ENCODE results near the gene TNFRSF8. TPM values are rescaled to one million over a fixed set of nuclear protein-coding genes. Genes with fewer than 3 reads are reported as not detected.

TNFRSF8 gene
- total RNA-seq, 3 donors from 2014 or later (not counting 1 experiment from before 2014, with no cell fraction given) = 0.34 to 1.7 (median 0.50) TPM

DNA sequence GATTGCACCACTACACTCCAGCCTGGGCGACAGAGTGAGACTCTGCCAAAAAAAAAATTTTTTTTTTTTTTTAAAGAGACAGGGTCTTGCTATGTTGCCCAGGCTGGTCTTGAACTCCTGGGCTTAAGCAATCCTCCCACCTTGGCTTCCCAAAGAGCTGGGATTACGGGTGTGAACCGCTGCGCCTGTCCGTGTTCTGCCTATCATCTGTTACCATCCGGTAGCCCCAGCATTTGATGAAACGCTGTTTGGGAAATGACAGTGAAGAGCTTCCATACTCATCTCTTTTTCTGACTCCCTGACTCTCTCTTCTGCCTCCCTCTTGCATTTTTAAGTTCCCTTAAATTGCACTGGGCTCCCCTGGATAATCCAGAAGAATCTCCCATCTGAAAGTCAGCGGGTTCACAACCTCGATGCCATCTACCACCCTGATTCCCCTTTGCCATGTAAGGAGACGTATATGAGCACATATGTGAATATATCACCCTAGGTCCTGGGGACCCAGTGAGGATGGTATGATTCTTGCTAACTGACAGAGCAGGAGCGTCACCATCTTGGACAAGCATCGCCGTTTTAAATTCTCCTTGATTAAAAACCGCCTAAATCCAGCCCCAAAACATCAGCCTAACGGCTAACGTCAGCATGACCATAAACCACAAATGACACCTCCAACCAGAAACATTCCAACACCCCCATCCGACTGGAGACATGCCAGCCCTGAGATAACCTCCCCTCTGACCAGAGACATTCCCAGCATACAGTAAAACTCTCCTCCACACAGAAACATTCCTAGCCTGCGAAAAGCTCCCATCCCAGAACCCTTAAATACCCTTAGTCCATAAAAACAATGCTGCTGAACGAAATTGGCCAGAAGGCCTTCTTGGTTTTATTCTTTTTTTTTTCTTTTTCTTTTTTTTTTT, 12.4 kb downstream of the TNFRSF8 start:
- WGBS (ENCODE audit: insufficient coverage) = 89% methylated on average over 18 of the region's 19 CpGs
- H3K4me3 ChIP-seq (ENCODE audit: low read length) = no peak overlapping the region
- Mint-ChIP-seq H3K27ac (no peak overlapping the region), H3K36me3 (no peaks in the 10 kb centered on the region), H3K9me3 (no peaks in the 10 kb centered on the region), H3K4me1 (no peaks in the 10 kb centered on the region), H3K27me3 (ENCODE audit: low read depth in 2 of 2) (peaks cover 8 to 17% of the 10 kb centered on the region in 2 donors), H3K4me3 (no peak overlapping the region)
- DNase-seq (no peak), ATAC-seq (no peak)
- peaks cover 2% of the 10 kb centered on the region for H3K27me3 ChIP-seq (ENCODE audit: control insufficient read depth, insufficient read depth, low read length)
- H3K9me3 ChIP-seq (ENCODE audit: control insufficient read depth, insufficient read depth, low read length) = no peaks in the 10 kb centered on the region
- H3K36me3 ChIP-seq (ENCODE audit: control insufficient read depth, insufficient read depth, low read length) = no peaks in the 10 kb centered on the region
- TF ChIP-seq, protein P1, sequence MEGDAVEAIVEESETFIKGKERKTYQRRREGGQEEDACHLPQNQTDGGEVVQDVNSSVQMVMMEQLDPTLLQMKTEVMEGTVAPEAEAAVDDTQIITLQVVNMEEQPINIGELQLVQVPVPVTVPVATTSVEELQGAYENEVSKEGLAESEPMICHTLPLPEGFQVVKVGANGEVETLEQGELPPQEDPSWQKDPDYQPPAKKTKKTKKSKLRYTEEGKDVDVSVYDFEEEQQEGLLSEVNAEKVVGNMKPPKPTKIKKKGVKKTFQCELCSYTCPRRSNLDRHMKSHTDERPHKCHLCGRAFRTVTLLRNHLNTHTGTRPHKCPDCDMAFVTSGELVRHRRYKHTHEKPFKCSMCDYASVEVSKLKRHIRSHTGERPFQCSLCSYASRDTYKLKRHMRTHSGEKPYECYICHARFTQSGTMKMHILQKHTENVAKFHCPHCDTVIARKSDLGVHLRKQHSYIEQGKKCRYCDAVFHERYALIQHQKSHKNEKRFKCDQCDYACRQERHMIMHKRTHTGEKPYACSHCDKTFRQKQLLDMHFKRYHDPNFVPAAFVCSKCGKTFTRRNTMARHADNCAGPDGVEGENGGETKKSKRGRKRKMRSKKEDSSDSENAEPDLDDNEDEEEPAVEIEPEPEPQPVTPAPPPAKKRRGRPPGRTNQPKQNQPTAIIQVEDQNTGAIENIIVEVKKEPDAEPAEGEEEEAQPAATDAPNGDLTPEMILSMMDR (IDR thresholded peaks at IDR 0.05) = no peak
- H3K27ac ChIP-seq (ENCODE audit: low read length) = no peak overlapping the region
- peaks cover 10% of the 10 kb centered on the region for H3K4me1 ChIP-seq (ENCODE audit: control insufficient read depth, insufficient read depth, low read length)
- intact Hi-C loops (cut with micrococcal nuclease) = no loop called here

DNA sequence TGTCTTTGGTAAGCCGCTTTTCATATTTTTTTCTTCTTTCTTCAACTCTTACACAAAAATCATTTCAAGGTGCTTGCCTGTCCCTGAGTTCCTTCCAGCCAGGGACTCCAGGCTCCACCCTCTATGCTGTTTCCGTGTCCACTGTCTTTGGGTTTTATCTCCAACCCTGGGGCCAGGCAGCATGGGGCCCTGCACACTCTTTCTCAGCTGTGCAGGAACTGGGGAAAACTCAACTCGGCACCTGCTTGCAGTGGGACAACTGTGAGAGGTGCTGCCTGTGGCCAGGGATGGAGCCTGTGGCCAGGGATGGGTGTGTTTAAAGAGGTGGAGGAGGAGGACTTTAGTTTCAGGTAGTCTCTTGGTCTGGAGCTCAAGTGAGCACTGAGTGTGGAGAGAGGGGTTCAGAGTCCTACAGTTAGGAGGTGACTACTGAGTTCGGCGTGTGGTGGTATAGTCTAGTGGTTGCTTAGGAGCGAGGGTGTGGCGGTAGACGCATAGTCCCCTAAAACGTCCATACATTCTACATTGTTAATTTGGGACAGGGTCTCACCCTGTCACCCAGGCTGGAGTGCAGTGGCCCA, 13.4 kb downstream of the TNFRSF8 start:
- peaks cover 14% of the 10 kb centered on the region for H3K4me1 ChIP-seq (ENCODE audit: control insufficient read depth, insufficient read depth, low read length)
- no peaks in the 10 kb centered on the region for H3K36me3 ChIP-seq (ENCODE audit: control insufficient read depth, insufficient read depth, low read length)
- no peak overlapping the region for H3K4me3 Mint-ChIP-seq
- H3K4me1 Mint-ChIP-seq = peaks cover 0 to 2% of the 10 kb centered on the region in 2 donors
- ATAC-seq = no peak
- no peak overlapping the region for H3K4me3 ChIP-seq (ENCODE audit: low read length)
- intact Hi-C loops (cut with micrococcal nuclease) = no loop called here
- peaks cover 8 to 15% of the 10 kb centered on the region in 2 donors for H3K27me3 Mint-ChIP-seq (ENCODE audit: low read depth in 2 of 2)
- no peaks in the 10 kb centered on the region for H3K36me3 Mint-ChIP-seq
- H3K27me3 ChIP-seq (ENCODE audit: control insufficient read depth, insufficient read depth, low read length) = no peaks in the 10 kb centered on the region
- DNase-seq = no peak
- H3K27ac ChIP-seq (ENCODE audit: low read length) = no peak overlapping the region
- H3K27ac Mint-ChIP-seq = no peak overlapping the region
- H3K9me3 ChIP-seq (ENCODE audit: control insufficient read depth, insufficient read depth, low read length) = no peaks in the 10 kb centered on the region
- TF ChIP-seq, protein P1 (IDR thresholded peaks at IDR 0.05) = no peak
- WGBS (ENCODE audit: insufficient coverage) = 96% methylated on average over 9 of the region's 9 CpGs
- H3K9me3 Mint-ChIP-seq = no peaks in the 10 kb centered on the region

DNA sequence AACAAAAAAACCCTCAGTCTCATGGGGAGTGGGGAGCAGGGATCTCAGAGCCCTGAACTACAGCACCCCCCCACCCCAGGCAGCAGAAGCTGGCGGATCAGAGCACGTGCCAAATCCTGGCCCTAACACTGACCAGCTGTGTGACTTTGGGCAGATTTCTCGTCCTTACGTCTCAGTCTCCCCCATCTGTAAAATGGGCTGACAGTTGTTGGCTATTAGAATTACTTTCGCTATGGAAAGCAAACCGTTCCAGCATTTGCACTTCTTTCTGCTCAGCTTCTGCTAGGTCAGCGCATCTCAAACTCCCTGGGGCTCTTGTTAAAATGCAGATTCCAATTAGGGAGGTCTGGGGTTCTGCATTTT, 15.5 kb downstream of the TNFRSF8 start:
- Histone ChIP-seq H3K27me3 (ENCODE audit: control insufficient read depth, insufficient read depth, low read length) (no peaks in the 10 kb centered on the region), H3K9me3 (ENCODE audit: control insufficient read depth, insufficient read depth, low read length) (no peaks in the 10 kb centered on the region), H3K36me3 (ENCODE audit: control insufficient read depth, insufficient read depth, low read length) (no peaks in the 10 kb centered on the region), H3K4me1 (ENCODE audit: control insufficient read depth, insufficient read depth, low read length) (peaks cover 25% of the 10 kb centered on the region), H3K27ac (ENCODE audit: low read length) (no peak overlapping the region), H3K4me3 (ENCODE audit: low read length) (no peak overlapping the region)
- TF ChIP-seq, protein P1 (IDR thresholded peaks at IDR 0.05) = no peak
- Mint-ChIP-seq H3K27ac (no peak overlapping the region), H3K9me3 (peaks cover 2 to 6% of the 10 kb centered on the region in 2 donors), H3K27me3 (ENCODE audit: low read depth in 2 of 2) (peaks cover 8 to 10% of the 10 kb centered on the region in 2 donors), H3K4me1 (peaks cover 13 to 14% of the 10 kb centered on the region in 2 donors), H3K36me3 (no peaks in the 10 kb centered on the region), H3K4me3 (no peak overlapping the region)
- 90% methylated on average over 7 of the region's 7 CpGs for WGBS (ENCODE audit: insufficient coverage)
- intact Hi-C loops (cut with micrococcal nuclease) = no loop called here
- DNase-seq (no peak), ATAC-seq (no peak)
